ENCODE data around the gene FNDC10. TPM values are rescaled to one million over a fixed set of nuclear protein-coding genes. Genes with fewer than 3 reads are reported as not detected.

Gene FNDC10
- total RNA-seq, 6 experiments from 2014 or later: 1.6 to 4.0 (median 2.0) TPM

DNA sequence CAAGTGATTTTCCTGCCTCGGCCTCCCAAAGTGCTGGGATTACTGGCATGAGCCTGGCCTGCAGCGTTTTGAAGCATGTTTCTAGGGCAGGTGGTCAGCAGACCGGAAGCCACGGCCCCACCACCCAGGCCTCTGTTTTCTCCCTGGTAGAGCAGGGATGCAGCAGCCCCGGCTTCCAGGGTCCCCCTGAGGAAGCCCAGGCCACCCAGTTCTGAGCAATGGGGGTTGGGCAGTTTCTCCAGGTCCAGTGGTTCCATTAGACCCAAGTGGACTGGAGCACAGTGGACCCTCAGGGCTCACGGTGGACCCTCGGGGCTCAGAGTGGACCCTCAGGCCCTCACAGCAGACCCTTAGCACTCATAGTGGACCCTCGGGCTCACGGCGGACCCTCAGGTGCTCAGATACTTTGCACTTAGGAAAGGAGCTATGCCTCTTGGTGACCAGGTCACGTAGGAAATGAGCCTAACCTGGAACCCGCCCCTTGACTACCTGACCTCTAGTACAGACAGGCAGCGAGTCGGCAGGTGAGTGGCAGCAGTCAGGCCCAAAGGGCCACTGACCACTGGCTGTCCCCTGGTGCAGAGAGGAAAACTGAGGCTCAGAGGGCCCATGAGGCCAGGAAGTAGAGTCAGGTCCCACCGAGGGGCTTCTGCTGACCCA is 4.6 kb upstream of the FNDC10 start:
- no peak for DNase-seq
- H3K27ac Mint-ChIP-seq: no peak overlapping the region
- no peak overlapping the region for H3K4me3 Mint-ChIP-seq
- TF ChIP-seq, protein P1, sequence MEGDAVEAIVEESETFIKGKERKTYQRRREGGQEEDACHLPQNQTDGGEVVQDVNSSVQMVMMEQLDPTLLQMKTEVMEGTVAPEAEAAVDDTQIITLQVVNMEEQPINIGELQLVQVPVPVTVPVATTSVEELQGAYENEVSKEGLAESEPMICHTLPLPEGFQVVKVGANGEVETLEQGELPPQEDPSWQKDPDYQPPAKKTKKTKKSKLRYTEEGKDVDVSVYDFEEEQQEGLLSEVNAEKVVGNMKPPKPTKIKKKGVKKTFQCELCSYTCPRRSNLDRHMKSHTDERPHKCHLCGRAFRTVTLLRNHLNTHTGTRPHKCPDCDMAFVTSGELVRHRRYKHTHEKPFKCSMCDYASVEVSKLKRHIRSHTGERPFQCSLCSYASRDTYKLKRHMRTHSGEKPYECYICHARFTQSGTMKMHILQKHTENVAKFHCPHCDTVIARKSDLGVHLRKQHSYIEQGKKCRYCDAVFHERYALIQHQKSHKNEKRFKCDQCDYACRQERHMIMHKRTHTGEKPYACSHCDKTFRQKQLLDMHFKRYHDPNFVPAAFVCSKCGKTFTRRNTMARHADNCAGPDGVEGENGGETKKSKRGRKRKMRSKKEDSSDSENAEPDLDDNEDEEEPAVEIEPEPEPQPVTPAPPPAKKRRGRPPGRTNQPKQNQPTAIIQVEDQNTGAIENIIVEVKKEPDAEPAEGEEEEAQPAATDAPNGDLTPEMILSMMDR (IDR thresholded peaks at IDR 0.05): no peak
- no peaks in the 10 kb centered on the region for H3K36me3 Mint-ChIP-seq (ENCODE audit: low read depth)
- H3K9me3 Mint-ChIP-seq: no peaks in the 10 kb centered on the region
- no peaks in the 10 kb centered on the region for H3K4me1 Mint-ChIP-seq (ENCODE audit: low read depth)
- peaks cover 8% of the 10 kb centered on the region; the same call in 1 of the 2 replicates for H3K27me3 Mint-ChIP-seq (ENCODE audit: insufficient read depth)

DNA sequence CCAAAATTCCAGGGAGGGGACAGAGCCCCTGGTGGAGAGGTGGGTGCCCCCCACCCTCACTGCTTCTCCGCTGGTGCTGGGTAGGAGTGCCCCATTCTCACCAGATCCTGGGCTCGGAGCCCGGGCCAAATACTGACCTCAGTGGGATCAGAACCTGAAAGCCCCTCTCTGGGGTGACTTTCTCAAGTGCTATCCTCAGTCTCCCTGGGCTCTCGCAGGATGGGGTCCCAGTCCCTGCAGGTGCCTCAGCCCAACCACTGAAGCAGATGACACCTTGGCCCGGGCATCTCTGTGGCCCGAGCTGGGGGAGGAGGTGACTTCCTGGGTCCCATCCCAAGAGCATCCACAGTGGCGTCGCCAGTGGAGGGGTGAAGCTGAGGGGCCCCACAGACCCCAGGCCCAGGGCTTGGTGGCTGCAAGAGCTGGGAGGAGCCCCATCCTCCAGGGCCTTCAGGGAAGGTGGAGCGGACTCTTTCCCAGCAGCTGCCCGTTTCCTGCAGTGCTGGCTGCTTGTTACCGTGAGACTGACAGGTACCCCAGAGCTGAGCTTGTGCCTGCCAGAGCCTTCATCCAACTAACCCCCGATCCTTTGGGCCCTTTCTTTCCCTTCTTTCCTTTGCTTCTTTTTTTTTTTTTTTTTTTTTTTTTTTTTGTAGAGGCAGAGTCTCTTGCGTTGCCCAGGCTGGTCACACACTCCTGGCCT is 3.9 kb upstream of the FNDC10 start:
- no peak overlapping the region for H3K4me3 Mint-ChIP-seq
- H3K4me1 Mint-ChIP-seq (ENCODE audit: low read depth): no peaks in the 10 kb centered on the region

DNA sequence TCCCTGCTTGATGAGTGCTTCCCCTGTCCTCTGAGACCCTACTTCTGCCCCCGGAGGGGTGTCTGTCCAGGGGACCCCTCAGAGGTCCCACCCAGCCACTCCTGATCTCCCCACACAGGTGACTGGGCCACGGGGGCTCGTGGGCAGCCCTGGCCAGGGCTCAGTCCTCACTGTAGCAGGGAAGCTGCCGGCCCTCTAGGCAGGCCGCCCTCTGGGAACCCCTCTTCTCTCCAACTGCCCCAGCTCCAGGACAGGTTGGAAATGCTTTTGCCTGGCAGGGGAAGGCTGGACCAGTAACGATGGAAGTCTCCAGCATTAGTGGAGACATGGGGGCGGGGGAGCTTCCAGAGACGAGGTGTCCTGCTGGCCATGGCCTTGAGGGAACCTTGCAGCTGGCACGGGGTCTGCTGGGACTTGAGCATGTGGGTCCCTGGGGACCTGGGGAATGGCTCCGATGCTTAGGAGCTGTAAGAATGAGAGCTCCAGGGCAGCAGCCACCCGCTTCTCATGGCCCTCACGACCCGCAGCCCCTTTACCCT is 3.1 kb upstream of the FNDC10 start:
- no peaks in the 10 kb centered on the region for H3K9me3 Mint-ChIP-seq
- DNase-seq: no peak
- H3K27me3 Mint-ChIP-seq (ENCODE audit: insufficient read depth): peaks cover 11% of the 10 kb centered on the region; the same call in 1 of the 2 replicates
- no peak overlapping the region for H3K27ac Mint-ChIP-seq
- H3K4me3 Mint-ChIP-seq: no peak overlapping the region
- H3K36me3 Mint-ChIP-seq (ENCODE audit: low read depth): no peaks in the 10 kb centered on the region
- TF ChIP-seq, protein P1 (IDR thresholded peaks at IDR 0.05): no peak
- no peaks in the 10 kb centered on the region for H3K4me1 Mint-ChIP-seq (ENCODE audit: low read depth)

More for the DNA sequence above, 3.9 kb upstream of the FNDC10 start:
- DNase-seq: no peak
- no peaks in the 10 kb centered on the region for H3K36me3 Mint-ChIP-seq (ENCODE audit: low read depth)
- TF ChIP-seq, protein P1 (IDR thresholded peaks at IDR 0.05): no peak
- H3K9me3 Mint-ChIP-seq: no peaks in the 10 kb centered on the region
- no peak overlapping the region for H3K27ac Mint-ChIP-seq
- peaks cover 8% of the 10 kb centered on the region; the same call in 1 of the 2 replicates for H3K27me3 Mint-ChIP-seq (ENCODE audit: insufficient read depth)

DNA sequence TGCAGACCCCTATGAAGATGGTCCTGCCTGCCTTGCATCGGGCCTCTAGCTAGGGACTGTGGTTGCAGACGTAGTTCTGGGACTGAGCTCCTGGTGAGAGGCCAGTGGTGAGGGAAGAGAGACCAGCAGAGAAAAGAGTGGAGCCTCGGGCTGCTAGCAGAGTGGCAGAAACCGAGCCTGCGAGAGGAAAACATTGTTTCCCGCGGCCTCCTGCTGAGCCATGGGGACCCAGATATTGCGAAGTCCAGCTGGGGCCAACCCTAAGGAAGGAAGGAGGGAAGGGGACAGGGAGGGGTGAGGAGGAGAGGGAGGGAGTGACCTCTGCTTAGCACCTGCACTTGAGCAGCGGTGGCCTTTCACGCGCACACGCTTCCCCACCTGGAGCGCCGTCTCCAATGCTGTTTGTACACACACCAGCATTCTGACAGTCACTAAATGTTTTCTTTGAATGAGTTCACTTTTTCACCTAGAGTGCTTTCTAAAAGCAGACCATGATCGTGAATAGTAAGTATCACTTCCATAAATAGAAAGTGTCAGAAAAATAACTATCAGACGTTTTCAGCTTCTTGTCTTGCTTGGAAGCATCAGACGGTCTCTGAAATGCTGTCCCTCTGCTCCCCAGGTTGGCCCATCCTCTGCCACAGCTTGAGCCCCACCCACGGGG is 2.5 kb upstream of the FNDC10 start:
- no peak overlapping the region for H3K4me3 Mint-ChIP-seq
- TF ChIP-seq, protein P1 (IDR thresholded peaks at IDR 0.05): no peak
- peaks cover 15% of the 10 kb centered on the region for H3K27me3 Mint-ChIP-seq (ENCODE audit: insufficient read depth)
- no peaks in the 10 kb centered on the region for H3K36me3 Mint-ChIP-seq (ENCODE audit: low read depth)
- H3K4me1 Mint-ChIP-seq (ENCODE audit: low read depth): no peaks in the 10 kb centered on the region
- no peak overlapping the region for H3K27ac Mint-ChIP-seq
- H3K9me3 Mint-ChIP-seq: no peaks in the 10 kb centered on the region
- no peak for DNase-seq

DNA sequence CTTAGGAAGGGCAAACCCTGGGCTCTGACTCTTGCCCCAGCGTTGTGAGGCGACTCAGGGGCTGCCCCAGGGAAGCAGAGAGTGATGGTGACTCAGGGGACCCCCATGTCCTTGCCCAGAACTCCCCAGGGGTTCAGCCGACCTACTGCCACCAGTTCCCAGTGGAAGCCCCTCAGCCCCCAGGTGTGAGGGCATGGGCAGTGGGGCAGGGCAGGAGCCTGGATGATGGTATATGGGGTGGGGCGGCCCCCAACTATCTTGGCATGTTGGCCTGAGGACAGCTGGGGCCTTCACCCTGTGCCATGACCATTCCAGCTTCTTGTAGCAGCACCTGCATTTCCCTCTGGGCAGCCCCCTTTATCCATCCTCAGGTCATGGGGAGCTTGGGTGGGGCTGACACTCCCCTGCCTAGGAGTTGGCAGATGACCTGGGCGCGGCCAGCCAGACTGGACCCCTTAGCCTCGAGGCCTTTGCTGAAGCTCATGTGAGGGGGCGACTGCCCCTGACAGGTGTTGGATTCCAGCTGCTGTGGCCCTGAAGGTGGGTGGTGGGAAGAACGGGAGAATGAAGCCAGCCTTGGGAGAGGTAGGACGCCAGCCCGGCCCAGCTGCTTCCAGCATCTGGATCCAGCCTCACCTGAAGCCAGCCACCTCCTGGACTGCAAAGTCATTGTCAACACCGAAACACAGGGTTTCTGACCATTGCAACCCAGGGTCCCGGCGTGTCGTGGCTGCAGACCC is 1.8 kb upstream of the FNDC10 start:
- Mint-ChIP-seq H3K4me1 (ENCODE audit: low read depth) (no peaks in the 10 kb centered on the region), H3K4me3 (no peak overlapping the region), H3K36me3 (ENCODE audit: low read depth) (no peaks in the 10 kb centered on the region), H3K27ac (no peak overlapping the region), H3K9me3 (no peaks in the 10 kb centered on the region), H3K27me3 (ENCODE audit: insufficient read depth) (peaks cover 15% of the 10 kb centered on the region)
- DNase-seq: no peak
- TF ChIP-seq, protein P1 (IDR thresholded peaks at IDR 0.05): no peak
